GM06990 (cell line): ENCODE results near the gene SOAT1.
"Not testable (repeated sequence)": the region's sequence is repeated elsewhere in the genome, so short reads cannot be mapped to it uniquely, and the experiment has no call there.

Experiments
- DNase-seq: peaks from one replicate; pipeline ENCODE4 v3.0.0-alpha.2; 2011; ENCODE audit not compliant: insufficient read length; ENCODE audit errors: extremely low read depth
- H3K27me3 ChIP-seq: replicated peaks from 2 replicates; pipeline ENCODE4 v1.6.0; 2011; ENCODE audit warnings: low read length; ENCODE audit not compliant: control insufficient read depth, insufficient read depth
- H3K36me3 ChIP-seq: 2 replicates; pipeline ENCODE4 v1.5.1; 2011; ENCODE audit warnings: low read length; ENCODE audit not compliant: control insufficient read depth, insufficient read depth
- H3K4me3 ChIP-seq: replicated peaks from 2 replicates; pipeline ENCODE4 v1.5.1; 2011; ENCODE audit warnings: low read depth, mild to moderate bottlenecking, control low read depth, low read length
- TF ChIP-seq, protein P1 (sequence below): IDR thresholded peaks from 2 replicates; pipeline ENCODE4 v1.5.1; 2011; ENCODE audit warnings: low read length, control low read depth, mild to moderate bottlenecking, inconsistent platforms; ENCODE audit not compliant: insufficient read depth, poor library complexity, severe bottlenecking

SOAT1 gene

DNA sequence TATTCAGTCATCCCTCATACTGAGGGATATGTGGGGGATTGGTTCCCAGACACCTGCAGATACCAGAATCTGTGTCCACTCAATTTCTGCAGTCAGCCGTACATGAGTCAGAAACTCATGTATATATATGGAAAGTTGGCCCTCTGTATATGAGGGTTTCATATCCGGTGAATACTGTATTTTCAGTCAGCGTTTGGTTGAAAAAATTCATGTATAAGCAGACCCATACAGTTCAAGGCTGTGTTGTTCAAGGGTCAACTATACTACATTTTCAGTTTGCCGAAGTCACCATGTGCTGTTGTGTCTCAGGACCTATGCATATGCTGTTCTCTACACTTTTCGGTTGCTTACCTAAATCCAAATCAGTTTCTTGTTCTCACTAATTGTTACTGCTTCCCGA, 82.6 kb downstream of the SOAT1 start:
- TF ChIP-seq, protein P1, sequence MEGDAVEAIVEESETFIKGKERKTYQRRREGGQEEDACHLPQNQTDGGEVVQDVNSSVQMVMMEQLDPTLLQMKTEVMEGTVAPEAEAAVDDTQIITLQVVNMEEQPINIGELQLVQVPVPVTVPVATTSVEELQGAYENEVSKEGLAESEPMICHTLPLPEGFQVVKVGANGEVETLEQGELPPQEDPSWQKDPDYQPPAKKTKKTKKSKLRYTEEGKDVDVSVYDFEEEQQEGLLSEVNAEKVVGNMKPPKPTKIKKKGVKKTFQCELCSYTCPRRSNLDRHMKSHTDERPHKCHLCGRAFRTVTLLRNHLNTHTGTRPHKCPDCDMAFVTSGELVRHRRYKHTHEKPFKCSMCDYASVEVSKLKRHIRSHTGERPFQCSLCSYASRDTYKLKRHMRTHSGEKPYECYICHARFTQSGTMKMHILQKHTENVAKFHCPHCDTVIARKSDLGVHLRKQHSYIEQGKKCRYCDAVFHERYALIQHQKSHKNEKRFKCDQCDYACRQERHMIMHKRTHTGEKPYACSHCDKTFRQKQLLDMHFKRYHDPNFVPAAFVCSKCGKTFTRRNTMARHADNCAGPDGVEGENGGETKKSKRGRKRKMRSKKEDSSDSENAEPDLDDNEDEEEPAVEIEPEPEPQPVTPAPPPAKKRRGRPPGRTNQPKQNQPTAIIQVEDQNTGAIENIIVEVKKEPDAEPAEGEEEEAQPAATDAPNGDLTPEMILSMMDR, result no peak
- no peaks in the 10 kb centered on the region for H3K36me3 ChIP-seq

DNA sequence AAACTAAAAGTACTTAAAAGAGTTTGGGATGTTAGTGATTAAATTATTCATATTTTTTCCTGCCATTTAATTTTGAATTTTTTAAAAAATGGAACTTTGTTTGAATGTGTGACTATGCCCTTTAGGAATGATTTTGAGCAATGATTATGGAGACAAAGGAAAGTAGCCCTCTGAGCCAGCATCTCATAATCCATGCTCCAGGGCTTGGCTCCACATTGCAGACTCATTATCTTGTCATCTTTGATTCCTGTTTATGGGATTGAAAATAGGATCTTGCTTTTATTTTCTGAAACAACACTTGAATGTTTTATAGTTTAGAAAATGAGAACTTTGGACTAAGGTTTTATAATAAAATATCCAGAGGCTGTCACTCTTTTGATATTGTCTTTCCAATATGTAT, 86.7 kb downstream of the SOAT1 start:
- Histone ChIP-seq H3K4me3 (no peak overlapping the region), H3K36me3 (no peaks in the 10 kb centered on the region), H3K27me3 (no peaks in the 10 kb centered on the region)
- TF ChIP-seq, protein P1, result no peak
- DNase-seq, result no peak

More for the DNA sequence above, 82.6 kb downstream of the SOAT1 start:
- Histone ChIP-seq H3K27me3 (no peaks in the 10 kb centered on the region), H3K4me3 (no peak overlapping the region)
- no peak for DNase-seq

DNA sequence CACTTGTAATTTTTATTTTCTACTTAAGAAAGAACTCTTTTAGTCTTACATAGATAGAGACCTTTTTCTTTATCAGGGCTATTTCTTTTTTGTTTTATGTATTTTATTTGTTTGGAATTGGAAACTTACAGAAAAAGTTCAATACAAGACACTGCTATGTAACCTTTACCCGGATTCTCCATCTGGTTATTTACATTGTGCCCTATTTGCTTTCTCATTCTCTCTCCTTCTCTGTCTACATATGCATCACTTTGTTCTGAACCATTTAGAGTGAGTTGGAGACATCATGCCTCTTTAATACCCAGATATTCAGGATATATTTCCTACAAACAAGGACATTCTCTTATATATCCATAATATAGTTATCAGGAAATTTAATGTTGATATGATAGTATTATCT, 90.4 kb downstream of the SOAT1 start:
- no peaks in the 10 kb centered on the region for H3K27me3 ChIP-seq
- no peak overlapping the region for H3K4me3 ChIP-seq
- H3K36me3 ChIP-seq, result no peaks in the 10 kb centered on the region
- DNase-seq, result no peak
- TF ChIP-seq, protein P1, result no peak

DNA sequence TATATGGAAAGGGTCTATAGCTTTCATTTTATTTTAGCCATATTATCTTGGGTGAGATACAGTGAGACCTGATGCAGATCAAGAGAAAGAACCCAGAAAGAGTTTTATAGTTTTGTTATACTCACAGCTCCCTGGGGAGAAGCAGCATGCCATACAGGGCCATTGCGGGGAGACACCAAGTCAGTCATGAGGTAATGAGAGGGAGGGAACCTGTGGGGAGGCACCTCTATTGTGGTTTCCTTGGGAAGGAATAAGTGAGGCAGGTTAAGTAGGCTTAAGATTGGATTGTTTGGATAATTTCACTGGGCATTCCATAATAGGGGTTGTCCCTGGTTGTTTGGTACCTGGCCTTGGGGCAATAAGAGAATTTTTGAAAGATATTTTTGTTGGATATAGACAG, 91.9 kb downstream of the SOAT1 start:
- Histone ChIP-seq H3K36me3 (no peaks in the 10 kb centered on the region), H3K27me3 (no peaks in the 10 kb centered on the region), H3K4me3 (no peak overlapping the region)
- TF ChIP-seq, protein P1, result no peak
- DNase-seq, result no peak

GRCh38 chr1:179393721-179394120, 100.1 kb downstream of the SOAT1 start:
- TF ChIP-seq, protein P1, result no peak
- H3K27me3 ChIP-seq, result no peaks in the 10 kb centered on the region
- H3K4me3 ChIP-seq, result no peak overlapping the region
- no peak for DNase-seq
- H3K36me3 ChIP-seq, result no peaks in the 10 kb centered on the region

- DNase-seq, H3K36me3 ChIP-seq, H3K4me3 ChIP-seq, H3K27me3 ChIP-seq: not testable (repeated sequence)
Measured at GRCh38 chr1:179399399-179399798, 105.8 kb downstream of the SOAT1 start.
